GM18505 (cell line): ENCODE data around the gene ANAPC15.
"Not testable (repeated sequence)": the region's sequence is repeated elsewhere in the genome, so short reads cannot be mapped to it uniquely, and the experiment has no call there.

Experiments
- ATAC-seq: cut with Tn5 transposase; IDR thresholded peaks from one replicate; pipeline ENCODE4 v1.9.1; 2021; ENCODE audit not compliant: unreplicated experiment
- POLR2A ChIP-seq: IDR thresholded peaks from 4 replicates; pipeline ENCODE4 v1.6.1; 2011; ENCODE audit warnings: borderline replicate concordance; ENCODE audit not compliant: insufficient read depth, insufficient read length; ENCODE audit errors: extremely low read depth

ANAPC15 gene

DNA sequence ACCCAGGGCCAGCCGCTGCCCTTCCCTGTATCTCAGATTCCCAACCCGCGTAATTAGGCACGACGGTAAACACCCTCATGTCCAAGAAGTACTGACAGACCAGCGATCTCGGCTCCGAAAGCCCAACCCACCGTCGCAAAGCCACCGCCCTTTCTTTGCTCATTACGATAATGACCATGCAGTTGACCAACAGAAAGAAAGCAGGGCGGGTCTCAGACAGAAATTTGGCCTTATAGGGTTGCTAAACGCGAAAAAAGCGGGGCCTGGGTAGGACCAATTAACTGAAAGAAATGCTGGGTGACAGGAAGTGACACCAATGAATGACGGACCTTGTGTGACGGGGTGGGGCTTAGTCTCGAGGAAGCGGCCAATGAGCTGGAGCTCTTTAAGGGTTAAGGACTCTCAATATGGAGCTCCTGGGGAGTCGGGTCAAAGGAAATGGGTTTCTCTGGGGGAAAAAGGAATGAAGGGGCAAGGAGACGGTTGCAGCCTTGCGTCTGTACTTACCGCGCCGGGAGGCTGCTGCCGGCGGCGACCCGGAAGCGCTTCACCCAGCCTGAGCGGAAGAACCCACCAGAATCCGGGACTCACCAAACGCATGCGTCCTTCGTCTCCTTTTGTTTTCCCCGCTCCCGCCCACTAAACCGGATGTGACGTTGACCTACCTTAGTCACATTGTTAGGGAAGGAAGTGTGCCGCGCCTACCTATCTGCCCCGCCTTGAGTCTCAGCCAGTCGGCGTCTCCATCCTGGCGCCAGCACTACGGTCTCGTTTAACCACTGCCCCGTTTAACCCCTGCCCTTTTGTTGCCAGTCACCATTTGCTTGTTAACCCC lies at the start of gene ANAPC15:
ANAPC15 (minus strand) TSS at position 553 of the 835 bp plus-strand sequence. CDS start 1,419 bp downstream, outside the sequence.
- TF ChIP-seq POLR2A, result peak; percentile 99
- peak; percentile 72 for ATAC-seq

DNA sequence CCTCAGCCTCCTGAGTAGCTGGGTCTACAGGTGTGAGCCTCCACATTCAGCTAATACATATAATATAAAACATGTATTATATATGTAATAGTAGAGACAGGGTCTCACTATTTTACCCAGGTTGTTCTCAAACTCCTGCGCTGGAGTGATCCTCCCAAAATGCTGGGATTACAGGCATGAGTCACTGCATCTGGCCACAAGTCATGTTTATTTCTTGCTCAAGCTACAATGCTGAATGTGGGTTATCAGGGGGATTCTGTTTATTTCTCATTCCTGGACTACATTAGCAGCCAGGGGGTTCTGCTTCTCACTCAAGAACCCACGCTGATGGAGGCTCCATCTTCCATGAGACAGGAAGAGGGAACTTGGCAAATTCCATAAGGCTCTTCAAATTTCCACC lies 47.8 kb upstream of the ANAPC15 start:
- ATAC-seq, result no peak
- TF ChIP-seq POLR2A, result no peak

DNA sequence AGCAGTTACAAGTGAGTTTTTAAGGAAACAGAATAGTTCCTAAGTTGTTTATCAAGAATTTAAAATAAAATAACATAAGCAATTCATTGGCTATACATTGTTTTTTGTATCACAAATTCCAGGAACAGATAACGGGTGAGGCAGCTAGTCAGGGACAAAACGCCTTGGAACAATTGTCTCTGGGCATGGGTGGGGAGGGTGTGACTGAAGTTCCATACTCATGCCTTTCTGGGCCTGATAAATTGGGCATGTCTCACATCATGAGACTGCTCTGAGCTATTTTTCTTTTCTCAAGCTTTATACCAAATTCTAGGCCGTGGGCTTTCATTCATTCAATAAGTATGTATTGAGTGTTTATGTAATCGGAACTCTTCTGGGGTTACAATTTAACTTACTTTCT lies 44.6 kb upstream of the ANAPC15 start:
- no peak for TF ChIP-seq POLR2A
- ATAC-seq, result no peak

DNA sequence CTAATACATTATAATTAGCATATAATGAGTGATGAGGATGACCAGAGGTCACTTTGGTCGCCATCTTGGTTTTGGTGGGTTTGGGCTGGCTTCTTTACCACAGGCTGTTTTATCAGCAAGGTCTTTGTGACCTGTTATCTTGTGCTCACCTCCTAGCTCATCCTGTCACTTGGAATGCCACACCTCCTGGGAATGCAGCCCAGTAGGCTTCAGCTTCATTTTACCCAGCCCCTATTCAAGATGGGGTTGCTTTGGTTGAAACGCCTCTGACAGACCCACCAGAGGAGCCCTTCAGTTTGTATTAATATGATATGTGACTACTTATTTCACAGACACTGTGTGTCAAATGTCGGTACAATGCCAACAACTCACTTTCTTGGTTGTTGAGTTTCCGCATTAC lies 43.3 kb upstream of the ANAPC15 start:
- TF ChIP-seq POLR2A, result no peak
- no peak for ATAC-seq

DNA sequence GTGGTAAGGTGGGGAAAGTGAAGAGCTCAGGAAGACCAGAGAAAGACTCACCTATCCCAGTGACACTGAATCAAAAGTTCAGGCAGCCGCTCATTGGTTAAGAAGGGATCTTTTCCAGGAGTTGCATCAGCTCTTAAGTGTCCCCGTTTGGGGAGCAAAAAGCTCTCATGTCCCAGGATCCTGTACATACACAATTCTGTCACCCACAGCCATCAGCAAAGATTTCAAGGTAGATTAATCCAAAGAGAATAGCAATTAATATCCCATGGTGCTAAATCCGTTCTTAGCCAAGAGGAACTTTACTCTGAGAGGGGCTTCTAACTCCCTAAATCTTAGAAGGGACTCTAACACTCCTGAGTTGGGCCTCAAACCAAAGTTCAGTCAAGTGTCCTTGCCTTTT lies 42.3 kb upstream of the ANAPC15 start:
- no peak for TF ChIP-seq POLR2A
- no peak for ATAC-seq

DNA sequence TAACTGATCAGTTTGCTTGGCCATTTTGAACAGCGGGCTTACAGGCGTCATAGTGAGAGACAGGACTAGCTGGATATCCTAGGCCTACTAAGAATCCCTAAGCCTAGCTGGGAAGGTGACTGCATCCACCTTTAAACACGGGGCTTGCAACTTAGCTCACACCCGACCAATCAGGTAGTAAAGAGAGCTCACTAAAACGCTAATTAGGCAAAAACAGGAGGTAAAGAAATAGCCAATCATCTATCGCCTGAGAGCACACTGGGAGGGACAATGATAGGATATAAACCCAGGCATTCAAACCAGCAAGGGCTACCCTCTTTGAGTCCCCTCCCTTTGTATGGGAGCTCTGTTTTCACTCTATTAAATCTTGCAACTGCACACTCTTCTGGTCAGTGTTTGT lies 41.4 kb upstream of the ANAPC15 start:
- ATAC-seq, result not testable (repeated sequence)

DNA sequence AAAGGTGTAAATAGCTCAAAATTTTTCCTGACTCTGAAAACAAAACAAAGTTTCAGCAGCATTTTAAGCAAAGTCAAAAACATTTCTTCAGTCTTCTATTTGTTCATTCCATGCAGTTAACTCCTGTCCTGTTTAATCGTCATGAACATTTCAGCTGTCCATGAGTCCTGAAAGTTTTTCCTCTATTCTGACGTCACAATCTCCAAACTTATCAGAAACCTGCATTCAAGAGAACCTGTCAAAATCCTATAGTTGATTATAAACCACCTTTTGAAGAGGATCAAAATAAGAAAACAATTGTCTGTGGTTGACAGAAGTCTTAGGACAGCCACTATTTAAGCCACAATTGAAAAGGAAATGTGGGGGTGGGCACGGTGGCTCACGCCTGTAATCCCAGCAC lies 38.4 kb upstream of the ANAPC15 start:
- no peak for TF ChIP-seq POLR2A

DNA sequence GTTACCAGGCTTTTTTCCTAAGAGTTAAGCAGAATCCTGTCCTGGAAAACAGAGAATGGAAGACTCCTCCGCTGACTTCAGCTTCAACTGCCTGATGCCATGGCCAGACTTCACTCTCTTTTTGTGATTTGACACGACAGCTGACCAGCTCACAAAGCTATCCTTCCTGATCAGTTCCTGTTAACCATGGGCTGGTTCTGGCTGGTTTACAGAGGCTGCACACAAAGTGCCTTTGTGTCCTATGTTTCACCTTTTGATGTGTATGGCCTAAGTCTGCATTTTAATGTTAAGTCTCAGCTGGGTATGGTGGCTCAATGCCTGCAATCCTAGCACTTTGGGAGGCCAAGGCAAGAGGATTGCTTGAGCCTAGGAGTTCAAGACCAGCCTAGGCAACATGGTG lies 34.1 kb upstream of the ANAPC15 start:
- no peak for TF ChIP-seq POLR2A

More for the DNA sequence above, 38.4 kb upstream of the ANAPC15 start:
- ATAC-seq, result no peak

DNA sequence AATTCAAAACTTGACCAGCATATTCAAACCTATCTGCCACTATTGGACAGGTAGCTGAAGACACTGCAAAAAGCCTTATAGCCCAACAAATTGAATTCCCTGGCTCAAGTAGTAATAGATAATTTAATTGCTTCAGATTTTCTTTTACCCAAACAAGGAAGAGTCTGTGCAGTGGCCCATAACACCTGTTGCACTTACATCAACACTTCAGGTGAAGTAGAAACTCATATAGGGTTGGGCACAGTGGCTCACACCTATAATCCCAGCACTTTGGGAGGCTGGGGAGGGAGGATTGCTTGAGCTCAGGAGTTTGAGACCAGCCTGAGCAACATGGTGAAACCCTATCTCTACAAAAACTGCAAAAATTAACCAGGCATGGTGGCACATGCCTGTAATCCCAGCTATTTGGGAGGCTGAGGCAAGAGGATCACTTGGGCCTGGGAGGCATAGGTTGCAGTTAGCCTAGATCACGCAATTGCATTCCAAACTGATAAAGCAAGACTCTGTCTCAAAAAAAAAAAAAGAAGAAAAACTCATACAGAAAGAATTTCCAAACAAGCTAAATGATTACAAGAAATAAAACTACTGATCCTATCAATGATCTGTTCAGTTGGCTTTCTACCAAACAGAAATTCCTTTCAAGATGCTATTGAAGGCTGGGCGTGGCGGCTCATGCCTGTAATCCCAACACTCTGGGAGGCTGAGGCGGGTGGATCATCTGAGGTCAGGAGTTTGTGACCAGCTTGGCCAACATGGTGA lies 32.5 kb upstream of the ANAPC15 start:
- no peak for TF ChIP-seq POLR2A
- ATAC-seq, result no peak

More for the DNA sequence above, 34.1 kb upstream of the ANAPC15 start:
- no peak for ATAC-seq

DNA sequence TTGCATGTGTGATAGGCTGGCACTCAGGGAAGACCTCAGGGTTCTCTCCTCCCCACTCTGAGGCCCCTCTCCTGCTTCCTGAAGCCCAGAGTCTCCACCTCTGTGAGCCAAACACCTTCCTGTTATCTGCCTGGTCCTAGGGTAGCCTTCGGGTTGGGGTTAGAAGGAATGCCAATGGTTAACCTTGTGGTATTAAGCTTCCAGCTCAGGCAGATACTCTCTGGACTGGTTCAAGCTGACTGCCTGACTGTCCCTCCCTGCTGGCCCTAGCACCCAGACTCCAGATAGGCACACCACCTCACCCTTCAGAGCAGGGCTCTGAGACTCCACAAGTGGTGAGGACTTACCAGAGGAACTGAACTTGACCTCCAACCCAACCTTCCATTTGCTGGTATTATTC lies 30.0 kb upstream of the ANAPC15 start:
- not testable (repeated sequence) for ATAC-seq

DNA sequence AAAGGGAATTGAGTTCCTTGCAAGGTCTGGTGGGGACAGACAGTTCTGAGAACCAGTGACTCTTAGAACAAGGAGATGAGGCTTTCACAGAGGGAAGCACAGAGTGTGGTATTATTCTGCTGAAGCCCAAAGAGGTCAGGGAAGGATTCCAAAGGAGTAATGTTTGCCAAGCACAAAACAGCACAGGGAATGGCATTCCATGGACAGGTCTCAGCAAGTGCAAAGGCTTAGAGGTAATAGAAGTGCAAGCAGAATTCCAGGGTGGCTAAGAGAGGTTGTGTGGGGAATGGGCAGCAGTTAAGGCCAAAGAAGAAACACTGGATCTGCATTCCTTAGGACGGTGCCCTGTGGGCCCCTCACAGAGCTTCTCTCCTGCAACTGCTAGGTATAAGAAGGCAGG lies 29.6 kb upstream of the ANAPC15 start:
- not testable (repeated sequence) for ATAC-seq

DNA sequence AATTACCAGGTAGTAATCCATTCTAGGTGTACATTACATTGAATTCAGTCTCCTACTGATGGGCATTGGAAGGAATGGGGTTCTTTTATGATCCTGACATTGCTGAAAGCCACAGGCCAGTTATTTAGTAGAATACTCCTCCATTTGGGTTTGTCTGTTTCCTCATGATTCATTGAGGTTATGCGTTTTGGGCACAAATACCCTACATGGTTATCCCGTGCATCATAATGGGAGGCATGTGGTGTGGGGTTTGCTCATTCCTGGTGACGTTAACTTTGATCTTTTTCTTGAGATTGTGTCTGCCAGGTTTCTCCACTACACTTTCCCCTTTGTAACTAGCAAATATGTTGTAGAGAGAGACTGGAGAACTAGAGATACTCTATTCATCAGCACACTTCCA lies 28.6 kb upstream of the ANAPC15 start:
- no peak for ATAC-seq
- TF ChIP-seq POLR2A, result no peak

DNA sequence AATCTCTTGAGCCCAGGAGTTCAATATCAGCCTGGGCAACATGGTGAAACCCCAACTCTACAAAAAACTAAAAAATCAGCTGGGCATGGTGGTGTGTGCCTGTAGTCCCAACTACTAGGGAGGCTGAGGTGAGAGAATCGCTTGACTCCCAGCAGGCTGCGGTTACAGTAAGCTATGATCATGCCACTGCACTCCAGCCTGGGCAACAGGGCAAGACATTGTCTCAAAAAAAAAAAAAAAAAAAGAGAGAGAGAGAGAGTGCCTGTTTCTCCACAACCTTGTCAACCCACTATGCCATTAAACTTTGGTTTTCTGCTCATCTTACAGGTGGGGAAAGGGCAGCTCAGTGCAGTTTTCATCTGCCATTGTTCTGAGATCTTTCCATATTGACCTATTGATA lies 28.2 kb upstream of the ANAPC15 start:
- TF ChIP-seq POLR2A, result no peak
- ATAC-seq, result no peak

DNA sequence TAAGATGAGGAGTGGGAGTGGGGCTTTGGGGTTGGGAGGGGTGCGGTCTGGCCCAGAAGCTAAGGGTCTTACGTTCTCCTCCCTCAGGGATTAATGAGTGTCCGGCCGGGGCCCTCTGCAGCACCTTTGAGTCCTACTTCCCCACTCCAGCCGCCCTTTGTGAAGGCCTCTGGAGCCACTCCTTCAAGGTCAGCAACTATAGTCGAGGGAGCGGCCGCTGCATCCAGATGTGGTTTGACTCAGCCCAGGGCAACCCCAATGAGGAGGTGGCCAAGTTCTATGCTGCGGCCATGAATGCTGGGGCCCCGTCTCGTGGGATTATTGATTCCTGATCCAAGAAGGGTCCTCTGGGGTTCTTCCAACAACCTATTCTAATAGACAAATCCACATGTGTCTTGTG lies 27.0 kb upstream of the ANAPC15 start:
- ATAC-seq, result no peak
- TF ChIP-seq POLR2A, result no peak
